HUDEP-2 (cell line): ENCODE data around the gene PRKCE.

ENCODE experiments used
- DNase-seq, 76 experiments: peaks; one replicate each; lab custom pipeline; 2025; ENCODE audit not compliant: unreplicated experiment in 76 of 76; lab: John Stamatoyannopoulos, UW

PRKCE gene

DNA sequence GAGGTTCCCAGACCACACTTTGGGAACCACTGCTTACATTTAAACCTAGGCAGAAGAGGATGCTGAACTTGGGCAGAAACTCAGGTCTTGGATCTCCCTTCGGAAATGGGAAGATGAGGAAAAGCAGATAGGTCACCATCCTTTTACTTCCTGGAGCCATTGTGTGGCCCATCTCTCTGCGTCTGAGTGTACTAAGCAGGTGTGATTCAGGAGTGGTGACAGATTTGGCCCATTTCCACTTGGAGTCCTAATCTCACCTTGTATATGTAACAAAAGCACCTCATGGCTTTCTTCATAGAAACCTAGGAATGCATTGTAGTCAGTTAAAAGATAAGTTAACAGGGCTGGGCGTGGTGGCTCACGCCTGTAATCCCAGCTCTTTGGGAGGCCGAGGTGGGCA lies 71.0 kb downstream of the PRKCE start:
- DNase-seq, result no peak

DNA sequence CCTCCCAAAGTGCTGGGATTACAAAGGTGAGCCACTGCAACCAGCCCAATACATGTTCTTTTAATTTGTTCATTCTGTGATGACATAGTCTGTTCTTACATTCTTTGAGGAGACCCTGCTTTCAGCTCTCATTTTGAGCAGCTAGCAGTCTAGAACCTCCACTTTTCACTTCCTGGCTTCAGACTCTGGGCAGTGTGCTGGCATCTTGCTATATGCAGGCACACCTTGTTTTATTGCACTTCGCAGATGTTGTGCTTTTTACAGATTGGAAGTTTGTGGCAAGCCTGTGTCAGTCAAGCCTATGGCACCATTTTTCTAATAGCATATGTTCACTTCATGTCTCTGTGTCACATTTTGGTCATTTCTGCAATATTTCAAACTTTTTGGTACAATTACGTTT lies 72.4 kb downstream of the PRKCE start:
- no peak for DNase-seq

DNA sequence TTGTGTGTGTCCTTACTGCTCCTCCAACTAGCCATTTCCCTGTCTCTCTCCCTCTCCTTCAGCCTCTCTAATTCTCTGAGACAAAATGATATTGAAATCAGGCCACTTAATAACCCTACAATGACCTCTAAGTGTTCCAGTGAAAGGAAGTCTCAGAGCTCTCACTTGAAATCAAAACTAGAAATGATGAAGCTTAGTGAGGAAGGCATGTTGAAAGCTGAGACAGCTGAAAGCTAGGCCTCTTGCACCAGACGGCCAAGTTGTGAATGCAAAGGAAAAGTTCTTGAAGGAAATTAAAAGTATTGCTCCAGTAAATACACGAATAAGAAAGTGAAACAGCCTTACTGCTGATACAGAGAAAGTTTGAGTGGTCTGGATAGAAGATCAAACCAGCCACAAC lies 72.9 kb downstream of the PRKCE start:
- DNase-seq, result no peak

DNA sequence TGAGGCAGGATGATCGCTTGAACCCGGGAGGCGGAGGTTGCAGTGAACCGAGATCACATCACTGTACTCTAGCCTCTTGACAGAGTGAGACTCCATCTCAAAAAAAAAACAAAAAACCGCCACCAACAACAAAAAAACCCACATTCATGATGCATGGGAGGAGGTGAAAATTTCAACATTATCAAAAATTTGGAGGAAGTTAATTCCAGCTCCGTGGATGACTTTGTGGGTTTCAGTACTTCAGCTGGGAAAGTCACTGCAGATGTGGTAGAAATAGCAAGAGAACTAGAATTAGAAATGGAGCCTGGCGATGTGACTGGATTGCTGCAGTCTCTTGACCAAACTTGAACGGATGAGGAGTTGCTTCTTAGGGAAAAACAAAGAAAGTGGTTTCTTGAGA lies 74.3 kb downstream of the PRKCE start:
- DNase-seq, result no peak

DNA sequence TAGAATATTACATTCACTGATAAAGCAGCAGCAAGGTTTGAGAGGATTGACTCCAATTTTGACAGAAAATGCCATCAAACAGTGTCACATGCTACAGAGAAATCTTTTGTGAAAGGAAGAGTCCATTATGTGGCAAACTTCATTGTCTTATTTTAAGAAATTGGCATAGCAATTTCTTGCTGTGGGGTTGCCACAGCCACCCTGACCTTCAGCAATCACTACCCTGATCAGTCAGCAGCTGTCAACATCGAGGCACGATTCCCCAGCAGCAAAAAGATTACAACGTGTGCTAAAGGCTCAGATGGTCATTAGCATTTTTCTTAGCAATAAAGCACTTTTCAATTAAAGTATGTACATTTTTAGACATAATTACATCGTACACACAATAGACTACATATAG lies 74.7 kb downstream of the PRKCE start:
- no peak for DNase-seq

DNA sequence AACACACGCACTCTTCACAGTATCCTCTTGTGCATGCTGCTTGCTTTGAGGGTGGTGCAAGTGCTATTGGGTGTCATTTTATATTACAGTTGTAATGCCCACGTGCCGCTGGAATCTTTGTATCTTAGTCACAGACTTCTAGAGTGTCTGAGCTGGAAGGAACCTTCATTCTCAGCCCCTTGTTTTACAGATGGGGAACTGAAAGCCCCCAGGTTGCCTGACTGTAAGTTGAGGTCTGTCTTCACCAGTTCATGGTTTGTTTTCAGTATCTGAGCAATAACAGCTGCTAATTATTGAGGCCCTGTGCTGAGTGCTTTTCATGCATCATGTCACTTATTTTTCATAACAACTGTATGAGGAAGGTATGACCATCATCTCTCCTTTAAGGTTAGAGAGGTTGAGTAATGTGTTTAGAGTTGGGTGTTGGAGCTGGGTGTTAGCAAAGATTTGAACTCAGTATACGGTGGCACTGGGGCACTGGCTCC lies 77.0 kb downstream of the PRKCE start:
- no peak for DNase-seq

DNA sequence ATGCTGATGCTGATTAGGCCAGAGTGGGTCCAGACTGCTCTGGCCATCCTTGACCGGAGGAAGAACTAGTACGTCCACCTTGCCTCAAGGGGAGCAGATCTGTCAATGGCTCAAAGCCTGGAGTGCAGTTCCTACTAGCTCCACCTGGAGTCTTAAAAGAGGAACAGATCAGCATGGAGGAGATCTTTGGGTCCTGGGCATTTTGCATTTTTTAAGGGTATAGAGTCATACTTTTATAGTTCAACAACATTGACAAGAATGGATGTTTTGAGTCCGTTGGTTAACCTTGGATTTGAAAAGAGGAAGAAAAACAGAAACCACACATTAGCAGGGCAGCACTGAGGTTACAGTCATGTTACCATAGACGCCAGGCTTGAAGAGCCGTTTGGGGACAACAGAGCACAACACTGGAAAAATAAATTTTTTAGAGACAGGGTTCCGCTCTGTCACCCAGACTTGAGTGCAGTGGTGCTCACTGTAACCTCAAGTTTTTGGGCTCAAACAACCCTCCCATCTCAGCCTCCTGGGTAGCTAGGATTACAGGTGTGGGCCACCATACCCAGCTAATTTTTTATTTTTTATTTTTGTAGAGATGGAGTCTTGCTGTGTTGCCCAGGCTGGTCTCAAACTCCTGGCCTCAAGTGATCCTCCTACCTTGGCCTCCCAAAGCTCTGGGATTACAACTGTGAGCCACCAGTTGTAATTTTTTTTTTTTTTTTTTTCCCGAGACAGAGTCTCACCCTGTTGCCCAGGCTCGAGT lies 78.5 kb downstream of the PRKCE start:
- peak in 2 of 76 experiments; percentile 3 to 7 for DNase-seq

DNA sequence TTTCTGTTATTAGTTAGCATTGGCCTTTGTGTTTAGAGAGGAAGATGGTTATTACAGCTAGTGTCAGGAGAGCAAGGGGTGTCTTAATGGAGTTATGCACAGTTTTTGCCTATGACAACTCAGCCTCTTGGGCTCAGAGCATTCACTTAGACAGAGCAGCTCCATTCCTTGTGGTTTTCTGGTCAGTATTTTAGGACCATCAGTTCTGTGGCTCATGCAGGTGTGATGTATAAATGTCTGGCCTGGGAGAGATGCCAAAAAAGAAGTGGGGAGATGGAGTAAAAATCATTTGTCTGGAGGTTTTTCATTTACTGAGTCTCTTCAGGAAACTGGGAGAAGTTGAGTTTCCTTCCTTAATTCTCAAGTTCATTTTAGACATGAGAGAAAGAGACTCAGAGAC lies 79.7 kb downstream of the PRKCE start:
- no peak for DNase-seq

DNA sequence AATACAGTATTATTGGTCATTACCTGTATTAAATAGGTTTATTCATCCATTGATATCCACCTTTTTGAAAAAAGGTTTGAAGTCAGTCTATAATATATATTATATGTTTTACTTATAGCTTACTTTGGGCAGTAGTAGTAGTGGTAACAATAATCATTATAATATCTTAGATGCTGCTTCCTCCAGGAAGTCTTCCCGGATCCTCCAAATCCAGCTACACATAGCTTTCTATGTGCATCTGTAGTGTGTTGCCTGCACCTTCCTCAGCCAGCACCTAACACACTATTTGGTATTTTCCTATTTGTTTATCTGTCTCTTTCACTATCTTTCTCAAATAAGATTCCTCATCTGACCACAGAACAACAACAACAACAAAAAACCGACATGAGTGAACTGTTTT lies 81.0 kb downstream of the PRKCE start:
- DNase-seq, result no peak

DNA sequence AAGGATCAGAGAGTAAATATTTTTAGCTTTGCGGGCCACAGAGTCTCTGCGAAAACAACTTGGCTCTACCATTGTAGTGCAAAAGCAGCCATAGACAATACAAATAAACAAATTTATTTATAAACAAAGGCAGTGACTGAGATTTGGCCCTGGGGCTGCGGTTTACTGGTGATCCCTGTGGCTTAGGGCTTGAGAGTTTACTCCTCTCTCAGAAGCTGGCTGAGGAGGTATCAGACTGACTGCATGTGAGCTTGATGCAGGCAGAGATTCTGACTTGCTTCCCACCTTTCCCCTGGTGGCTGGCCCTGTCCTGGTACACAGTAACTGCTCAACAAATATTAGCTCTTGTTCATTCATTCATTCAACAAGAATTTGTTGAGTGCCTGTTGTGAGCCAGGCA lies 81.5 kb downstream of the PRKCE start:
- no peak for DNase-seq

DNA sequence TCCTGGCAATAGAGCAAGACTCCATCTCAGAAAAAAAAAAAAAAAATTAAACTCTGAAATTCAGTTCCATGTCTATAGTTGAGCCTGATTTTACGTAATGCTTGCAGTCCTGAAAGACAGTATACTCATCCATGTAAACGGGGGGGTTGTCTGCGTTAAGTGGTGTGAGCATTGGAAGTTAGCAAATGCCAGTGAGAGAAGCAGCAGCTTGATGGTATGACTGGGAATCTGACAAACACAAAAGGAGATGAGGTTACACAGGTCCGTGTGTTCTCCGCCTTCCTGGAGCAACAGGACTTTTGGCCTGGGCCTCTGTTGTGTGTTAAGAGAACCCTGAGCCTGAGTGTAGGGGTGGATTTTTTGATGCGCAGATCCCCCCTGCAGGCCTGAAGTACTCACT lies 82.9 kb downstream of the PRKCE start:
- no peak for DNase-seq

DNA sequence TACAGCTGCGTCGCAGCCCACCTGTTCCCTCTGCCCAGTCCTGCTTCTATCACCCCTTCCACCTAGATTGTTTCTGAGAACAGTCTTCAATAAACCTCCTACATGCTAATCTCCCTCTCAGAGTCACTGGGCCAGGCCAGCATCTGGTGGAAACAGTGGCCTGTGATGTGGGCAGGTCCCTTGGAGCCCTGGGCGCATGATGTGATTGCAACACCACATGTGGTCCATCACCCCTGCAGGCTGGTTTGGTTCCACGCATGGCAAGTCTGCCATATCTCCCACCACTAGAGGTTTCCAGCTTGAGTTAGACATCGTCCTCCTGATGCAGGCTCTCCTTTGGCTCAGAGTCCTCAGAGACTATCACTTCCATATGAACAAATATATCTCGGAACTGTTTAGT lies 83.5 kb downstream of the PRKCE start:
- no peak for DNase-seq

DNA sequence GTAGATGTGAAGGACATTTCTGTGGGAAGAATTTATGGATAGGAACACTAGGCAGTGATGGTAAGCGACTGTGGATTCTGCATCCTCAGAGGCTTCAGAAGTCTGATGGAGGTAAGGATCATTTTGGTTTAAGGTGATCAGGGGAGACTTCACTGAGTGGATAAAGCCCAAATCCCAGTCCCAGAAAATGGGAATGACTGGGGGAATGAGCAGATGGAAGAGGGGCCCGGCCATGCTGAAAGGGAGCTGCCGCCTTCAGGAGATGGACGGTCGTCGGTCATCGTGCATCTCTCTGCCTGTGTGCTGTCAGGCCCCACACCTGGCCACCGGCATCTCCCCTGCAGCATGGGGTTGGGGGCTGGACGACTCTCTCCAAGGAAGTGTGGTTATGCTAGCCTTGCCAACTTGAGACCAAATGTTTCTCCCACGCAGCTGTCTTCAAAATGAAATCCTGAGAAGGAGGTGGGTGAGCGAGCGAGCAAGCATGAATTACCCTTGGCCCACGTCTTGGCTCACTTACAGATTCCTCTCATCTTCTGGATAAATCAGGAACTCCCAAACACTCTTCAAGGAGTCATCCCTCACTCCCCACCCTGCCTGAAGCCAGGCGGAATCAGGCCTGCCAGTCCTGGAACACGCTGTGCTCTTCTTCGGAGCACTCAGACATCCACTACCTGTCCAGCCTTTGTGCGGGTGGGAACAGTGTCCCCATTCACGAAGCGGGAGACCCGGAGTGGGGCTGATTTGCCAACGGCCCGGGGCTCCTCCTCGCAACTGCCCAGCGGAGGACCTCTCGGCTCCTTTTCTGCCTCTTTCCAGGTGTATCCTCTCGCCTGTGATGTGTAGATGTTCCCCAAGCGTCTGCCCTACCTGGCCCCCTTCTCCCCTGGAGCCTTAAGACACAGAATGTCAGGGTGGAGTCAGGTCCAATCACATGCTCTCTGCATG lies 85.6 kb downstream of the PRKCE start:
- DNase-seq, result no peak

DNA sequence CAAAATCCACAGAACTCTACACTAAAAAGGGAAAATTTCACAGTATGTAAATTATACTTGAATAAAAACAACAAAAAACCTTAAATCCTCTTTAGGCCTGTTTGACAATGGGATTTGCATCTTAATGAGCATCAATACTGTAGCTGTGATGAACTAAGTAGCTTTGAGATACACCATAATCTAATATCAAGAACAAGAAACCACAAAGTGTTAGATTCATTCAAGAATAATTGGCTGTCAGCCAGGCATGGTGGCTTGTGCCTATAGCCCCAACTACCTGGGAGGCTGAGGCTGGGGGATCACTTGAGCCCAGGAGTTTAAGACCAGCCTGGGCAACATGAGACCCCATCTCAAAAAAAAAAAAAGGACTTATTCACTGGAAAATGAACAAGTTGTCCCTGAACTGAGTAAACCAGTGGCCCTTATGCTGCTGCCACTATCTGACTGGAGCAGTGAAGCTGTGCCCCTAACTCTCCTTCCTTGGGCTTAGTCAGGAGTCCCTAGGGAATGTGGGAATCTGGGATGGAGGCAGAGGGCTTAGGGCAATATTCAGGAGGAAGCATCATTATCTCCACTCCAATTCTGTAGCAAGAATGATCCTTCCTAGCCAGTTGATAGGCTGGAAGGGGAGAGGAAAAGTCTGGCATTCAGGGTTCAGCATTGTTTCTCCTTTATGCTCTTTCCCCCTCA lies 88.5 kb downstream of the PRKCE start:
- DNase-seq, result no peak

DNA sequence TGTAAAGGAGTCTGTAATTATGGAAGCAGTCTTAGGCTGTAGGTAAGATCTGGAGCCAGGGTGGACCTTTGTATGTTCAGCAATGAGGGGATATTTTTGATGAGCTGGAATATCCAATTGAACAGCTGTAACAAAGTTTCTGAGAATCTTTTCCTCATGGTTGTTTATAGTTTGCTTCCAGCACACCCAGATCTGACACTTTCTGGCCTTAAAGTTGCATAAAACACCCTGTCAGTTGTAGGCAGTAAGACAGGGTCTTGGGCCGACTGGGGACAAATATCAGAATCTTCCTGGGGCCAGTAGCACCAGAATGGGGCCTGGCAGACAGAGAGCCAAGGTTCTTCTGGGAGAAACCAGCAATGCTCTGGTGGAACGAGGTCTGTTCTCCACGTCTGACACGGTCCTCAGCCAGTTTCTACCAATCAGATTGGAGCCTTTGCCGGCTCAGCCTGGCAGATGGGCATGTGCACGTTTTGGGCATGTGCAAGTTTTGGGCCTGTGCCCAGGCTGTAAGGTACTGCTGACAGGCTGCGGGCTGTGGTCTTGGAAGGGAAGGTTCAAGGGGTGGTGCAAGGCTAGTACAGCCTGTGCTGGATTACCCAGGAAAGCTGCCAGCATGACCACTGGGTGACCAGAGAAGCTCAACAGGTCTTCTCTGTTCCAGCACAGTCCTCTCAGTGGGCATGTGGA lies 89.8 kb downstream of the PRKCE start:
- DNase-seq, result no peak

DNA sequence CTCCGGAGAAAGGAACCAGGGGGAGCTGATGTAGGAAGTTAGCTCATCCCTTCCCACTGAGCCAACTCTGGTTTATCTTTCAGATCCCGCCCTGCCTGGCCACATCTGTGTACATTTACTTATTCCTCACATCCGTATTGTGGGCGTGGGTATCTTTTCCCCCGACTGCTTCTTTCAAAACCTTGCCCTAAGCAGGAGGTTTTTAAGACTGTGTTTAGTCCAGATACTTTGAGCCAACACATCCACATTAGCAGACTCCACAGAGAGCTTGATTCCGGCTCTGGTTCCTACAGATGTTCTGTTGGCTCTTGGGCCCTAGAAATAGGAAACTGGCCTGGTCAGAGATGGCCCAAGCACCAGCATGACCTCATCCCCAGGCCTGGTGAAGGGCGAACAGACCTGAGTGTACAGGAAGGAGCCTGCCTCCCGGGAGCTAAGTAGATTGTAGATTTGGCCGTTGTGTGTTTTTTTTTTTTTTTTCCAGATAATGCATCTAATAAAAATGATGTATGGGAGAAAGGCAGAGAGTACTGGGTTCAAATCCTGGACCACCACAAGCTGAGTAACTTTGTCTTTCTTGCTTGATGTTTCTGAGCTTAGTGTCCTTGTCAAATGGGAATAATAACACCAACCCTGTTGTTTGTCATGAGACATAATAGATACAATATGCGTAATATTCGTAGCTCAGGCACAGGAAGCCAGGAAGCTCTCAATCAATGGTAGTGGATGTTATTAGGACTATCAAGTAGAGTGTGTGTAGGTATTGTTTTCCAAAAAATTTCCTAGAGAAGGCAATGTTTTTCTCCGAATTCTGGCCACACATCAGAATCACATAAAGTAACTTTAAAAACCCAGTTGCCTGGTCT lies 92.3 kb downstream of the PRKCE start:
- no peak for DNase-seq

DNA sequence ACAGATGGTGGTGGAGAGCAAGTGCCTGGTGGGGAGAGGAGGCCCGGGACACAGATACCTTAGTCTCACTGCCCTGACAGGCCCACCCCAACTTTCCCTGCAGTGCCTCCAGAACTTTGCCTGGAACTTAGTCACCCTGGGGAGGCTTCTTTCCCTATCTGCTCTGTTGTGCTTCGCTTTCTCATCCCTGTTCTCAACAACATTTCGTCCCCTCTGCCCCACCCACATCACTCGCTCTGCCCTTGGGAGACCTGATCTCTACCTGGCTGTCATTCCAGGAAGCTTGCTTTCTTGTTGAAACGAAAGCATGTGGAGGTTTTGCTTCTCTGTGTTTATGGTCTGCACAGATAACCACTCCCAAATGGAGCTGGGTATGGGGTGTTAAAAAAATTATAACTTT lies 93.8 kb downstream of the PRKCE start:
- no peak for DNase-seq

DNA sequence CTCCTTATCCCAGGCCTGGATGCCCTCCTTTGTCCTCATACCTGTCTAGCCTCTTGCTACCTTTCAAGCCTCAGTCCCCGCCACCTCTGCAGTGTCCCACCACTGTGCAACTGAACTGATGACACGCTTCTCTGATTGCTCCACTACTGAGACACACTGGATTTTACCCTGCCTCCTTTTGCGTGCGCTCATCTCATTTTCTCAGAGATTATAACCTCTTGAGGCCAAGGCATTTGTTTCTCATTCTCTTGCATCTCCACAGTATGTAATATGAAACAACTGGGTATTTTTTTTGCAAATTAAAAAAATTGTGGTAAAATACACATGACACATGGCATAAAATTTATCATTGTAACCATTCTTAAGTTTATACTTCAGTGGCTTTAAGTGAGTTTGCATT lies 95.4 kb downstream of the PRKCE start:
- DNase-seq, result no peak

DNA sequence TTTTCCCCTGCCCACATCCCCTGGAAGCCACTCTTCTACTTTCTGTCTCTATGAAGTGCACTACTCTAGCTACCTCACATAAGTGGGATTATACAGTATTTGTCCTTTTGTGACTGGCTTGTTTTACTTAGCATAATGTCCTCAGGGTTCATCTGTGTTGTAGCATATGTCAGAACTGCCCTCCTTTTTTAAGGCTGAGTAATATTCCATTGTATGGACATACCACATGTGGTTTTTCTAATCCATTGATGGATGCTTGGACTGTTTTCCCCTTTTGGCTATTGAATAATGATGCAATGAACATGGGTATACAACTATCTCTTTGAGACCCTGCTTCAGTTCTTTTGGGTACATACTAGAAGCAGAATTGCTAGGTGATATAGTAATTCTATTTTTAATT lies 95.9 kb downstream of the PRKCE start:
- no peak for DNase-seq

DNA sequence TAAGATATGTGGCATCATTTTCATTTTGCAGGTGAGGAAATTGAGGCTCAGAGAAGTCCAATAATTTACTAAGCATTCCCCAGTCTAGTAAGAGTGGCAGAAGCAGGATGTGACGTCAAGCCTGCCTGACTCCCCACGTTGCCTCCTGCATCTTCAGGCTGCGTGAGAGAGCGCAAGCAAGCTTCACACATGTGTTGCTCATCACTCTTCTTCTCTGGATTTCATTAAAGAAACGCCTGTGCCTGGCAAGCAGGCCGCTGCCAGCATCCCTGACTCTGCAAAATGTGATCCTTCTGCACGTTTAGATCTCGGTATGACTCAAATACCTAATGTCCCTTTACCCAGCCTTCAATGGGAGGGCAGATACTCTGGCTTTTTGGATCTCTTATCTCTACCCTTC lies 96.8 kb downstream of the PRKCE start:
- peak in 1 of 76 experiments; percentile 5 for DNase-seq
